Neural cell (in vitro differentiated cells): ENCODE data around the gene CHURC1. TPM values are rescaled to one million over a fixed set of nuclear protein-coding genes. Genes with fewer than 3 reads are reported as not detected.

ENCODE experiments used
- H2AFZ ChIP-seq: fragments of 200-600, 300-800 bp; sonication (generic), shearing (Covaris generic); 2 replicates; pipeline ENCODE4 v1.6.0; 2014; ENCODE audit warnings: low read depth, mild to moderate bottlenecking, antibody characterized with exemption, low read length, moderate library complexity
- H3F3A ChIP-seq: fragments of 200-600 bp; shearing (Covaris generic); 2 replicates; pipeline ENCODE4 v1.6.1; 2016; ENCODE audit warnings: mild to moderate bottlenecking, moderate library complexity, mixed read lengths, antibody characterized with exemption, low read length; ENCODE audit not compliant: insufficient read depth, poor library complexity, severe bottlenecking
- H3K27ac ChIP-seq: fragments of 200-600, 300-800 bp; sonication (generic), shearing (Covaris generic); 2 replicates; pipeline ENCODE4 v1.5.1; 2014; ENCODE audit warnings: mild to moderate bottlenecking, low read length, moderate library complexity
- H3K27me3 ChIP-seq: fragments of 300-800, 200-600 bp; sonication (generic), shearing (Covaris generic); 2 replicates; pipeline ENCODE4 v1.6.0; 2014; ENCODE audit warnings: mild to moderate bottlenecking, low read depth, low read length, moderate library complexity; ENCODE audit not compliant: insufficient read depth
- H3K36me3 ChIP-seq: fragments of 300-800, 200-600 bp; sonication (generic), shearing (Covaris generic); 2 replicates; pipeline ENCODE4 v1.5.1; 2014; ENCODE audit warnings: mild to moderate bottlenecking, antibody characterized with exemption, low read length, moderate library complexity; ENCODE audit not compliant: insufficient read depth
- H3K4me2 ChIP-seq: fragments of 300-800, 200-600 bp; sonication (generic), shearing (Covaris generic); 2 replicates; pipeline ENCODE4 v1.6.0; 2014; ENCODE audit warnings: mild to moderate bottlenecking, low read length
- H3K4me3 ChIP-seq: fragments of 300-800, 200-600 bp; sonication (generic), shearing (Covaris generic); 2 replicates; pipeline ENCODE4 v1.5.1; 2014; ENCODE audit warnings: mild to moderate bottlenecking, low read length, moderate library complexity
- H3K79me2 ChIP-seq: fragments of 200-600 bp; shearing (Covaris generic); replicated peaks from 2 replicates; pipeline ENCODE4 v1.6.0; 2014; ENCODE audit warnings: mild to moderate bottlenecking, low read length, moderate library complexity; ENCODE audit not compliant: insufficient read depth
- H3K9ac ChIP-seq: fragments of 300-800, 200-600 bp; sonication (generic), shearing (Covaris generic); 2 replicates; pipeline ENCODE4 v1.6.1; 2016; ENCODE audit warnings: mild to moderate bottlenecking, low read length, mixed read lengths
- H3K9me2 ChIP-seq: fragments of 200-600 bp; shearing (Covaris generic); 2 replicates; pipeline ENCODE4 v1.6.1; 2016; ENCODE audit warnings: mild to moderate bottlenecking, low read length, mixed read lengths; ENCODE audit not compliant: insufficient read depth
- H3K9me3 ChIP-seq: fragments of 200-600, 300-800 bp; sonication (generic), shearing (Covaris generic); 2 replicates; pipeline ENCODE4 v1.6.1; 2016; ENCODE audit warnings: mild to moderate bottlenecking, mixed run types, low read length, moderate library complexity, mixed read lengths
- H4K20me1 ChIP-seq: fragments of 200-600 bp; shearing (Covaris generic); 2 replicates; pipeline ENCODE4 v1.6.1; 2016; ENCODE audit warnings: mild to moderate bottlenecking, mixed run types; ENCODE audit not compliant: insufficient read depth
- EP300 ChIP-seq: fragments of 450-650 bp; conservative IDR thresholded peaks from 2 replicates; pipeline ENCODE4 v1.6.1; 2014; ENCODE audit warnings: antibody characterized with exemption, mild to moderate bottlenecking, moderate library complexity; ENCODE audit not compliant: poor library complexity, severe bottlenecking
- EZH2 ChIP-seq: fragments of 200-600, 300-800 bp; shearing (Covaris generic), sonication (generic); IDR thresholded peaks from 2 replicates; pipeline ENCODE4 v1.6.1; 2014; ENCODE audit warnings: antibody characterized with exemption, low read length, borderline replicate concordance, mild to moderate bottlenecking; ENCODE audit not compliant: insufficient read depth, poor library complexity, severe bottlenecking
- MXI1 ChIP-seq: fragments of 450-650 bp; conservative IDR thresholded peaks from 2 replicates; pipeline ENCODE4 v1.6.1; 2014; ENCODE audit warnings: antibody characterized with exemption, mild to moderate bottlenecking; ENCODE audit not compliant: poor library complexity, severe bottlenecking
- POLR2AphosphoS5 ChIP-seq: IDR thresholded peaks from 2 replicates; pipeline ENCODE4 v1.6.1; 2012
- RAD21 ChIP-seq: fragments of 450-650 bp; conservative IDR thresholded peaks from 2 replicates; pipeline ENCODE4 v1.6.1; 2014; ENCODE audit warnings: antibody characterized with exemption, mild to moderate bottlenecking, moderate library complexity
- SMC3 ChIP-seq: fragments of 450-650 bp; conservative IDR thresholded peaks from 2 replicates; pipeline ENCODE4 v1.6.1; 2014; ENCODE audit warnings: antibody characterized with exemption, mild to moderate bottlenecking, moderate library complexity; ENCODE audit not compliant: poor library complexity
- TAF1 ChIP-seq: IDR thresholded peaks from 2 replicates; pipeline ENCODE4 v1.6.1; 2012; ENCODE audit warnings: low read depth
- polyA plus RNA-seq: library from polyadenylated mRNA; depleted of rRNA; stranded (reverse); fragments of >200 nt; gene quantifications from 2 replicates; pipeline ENCODE4 v1.2.3, GENCODE V29; 2014
- TF ChIP-seq, protein P1 (sequence below): fragments of 450-650 bp; IDR thresholded peaks from 2 replicates; pipeline ENCODE4 v1.5.1; 2014; ENCODE audit warnings: antibody characterized with exemption, mild to moderate bottlenecking, moderate library complexity; ENCODE audit not compliant: poor library complexity, severe bottlenecking
- TF ChIP-seq, protein P2 (sequence below): IDR thresholded peaks from 2 replicates; pipeline ENCODE4 v1.6.1; 2012; ENCODE audit warnings: borderline replicate concordance

The CHURC1 gene
- polyA plus RNA-seq, 1 donor from 2014 or later = 69.5 TPM

DNA sequence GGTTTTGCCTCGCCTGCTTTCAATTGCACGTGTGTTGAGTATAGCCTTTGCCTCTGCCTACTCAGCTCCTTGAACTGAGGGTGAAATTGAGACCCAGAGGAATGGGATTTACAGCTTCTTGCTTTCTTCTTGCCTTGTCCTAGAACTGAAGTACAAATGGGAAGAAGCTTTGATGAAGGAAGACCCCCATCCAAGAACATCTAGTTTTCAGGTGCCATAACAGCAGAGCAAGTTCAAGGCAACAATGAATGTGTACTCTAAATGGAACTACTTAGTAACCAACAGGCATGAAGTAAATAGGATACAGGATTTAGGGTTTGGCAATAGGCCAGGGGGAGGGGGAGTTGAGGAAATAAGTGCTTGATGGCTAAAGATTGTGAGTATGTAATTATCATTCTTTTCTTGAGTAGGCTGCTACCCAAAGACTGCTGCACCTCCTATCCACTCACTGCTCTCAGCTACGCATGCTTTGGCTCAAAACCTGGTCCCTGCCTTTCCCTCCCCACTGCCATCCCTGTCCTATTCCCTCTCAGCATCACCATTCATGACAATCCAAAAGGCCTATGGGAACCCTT is 26.2 kb downstream of the CHURC1 start:
- Histone ChIP-seq H4K20me1 (no peaks in the 10 kb centered on the region), H3K9me3 (no peaks in the 10 kb centered on the region), H3K4me2 (no peak overlapping the region), H3K79me2 (no peaks in the 10 kb centered on the region), H3K27ac (no peak overlapping the region), H3K36me3 (no peaks in the 10 kb centered on the region), H3K4me3 (no peak overlapping the region), H3K9me2 (no peaks in the 10 kb centered on the region), H3F3A (no peaks in the 10 kb centered on the region), H2AFZ (no peak overlapping the region), H3K9ac (no peak overlapping the region), H3K27me3 (no peaks in the 10 kb centered on the region)
- TF ChIP-seq EZH2 = no peak
- no peak for TF ChIP-seq POLR2AphosphoS5
- TF ChIP-seq EP300 = no peak
- TF ChIP-seq RAD21 = no peak
- TF ChIP-seq, protein P1, sequence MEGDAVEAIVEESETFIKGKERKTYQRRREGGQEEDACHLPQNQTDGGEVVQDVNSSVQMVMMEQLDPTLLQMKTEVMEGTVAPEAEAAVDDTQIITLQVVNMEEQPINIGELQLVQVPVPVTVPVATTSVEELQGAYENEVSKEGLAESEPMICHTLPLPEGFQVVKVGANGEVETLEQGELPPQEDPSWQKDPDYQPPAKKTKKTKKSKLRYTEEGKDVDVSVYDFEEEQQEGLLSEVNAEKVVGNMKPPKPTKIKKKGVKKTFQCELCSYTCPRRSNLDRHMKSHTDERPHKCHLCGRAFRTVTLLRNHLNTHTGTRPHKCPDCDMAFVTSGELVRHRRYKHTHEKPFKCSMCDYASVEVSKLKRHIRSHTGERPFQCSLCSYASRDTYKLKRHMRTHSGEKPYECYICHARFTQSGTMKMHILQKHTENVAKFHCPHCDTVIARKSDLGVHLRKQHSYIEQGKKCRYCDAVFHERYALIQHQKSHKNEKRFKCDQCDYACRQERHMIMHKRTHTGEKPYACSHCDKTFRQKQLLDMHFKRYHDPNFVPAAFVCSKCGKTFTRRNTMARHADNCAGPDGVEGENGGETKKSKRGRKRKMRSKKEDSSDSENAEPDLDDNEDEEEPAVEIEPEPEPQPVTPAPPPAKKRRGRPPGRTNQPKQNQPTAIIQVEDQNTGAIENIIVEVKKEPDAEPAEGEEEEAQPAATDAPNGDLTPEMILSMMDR = no peak
- no peak for TF ChIP-seq MXI1
- no peak for TF ChIP-seq TAF1
- TF ChIP-seq, protein P2, sequence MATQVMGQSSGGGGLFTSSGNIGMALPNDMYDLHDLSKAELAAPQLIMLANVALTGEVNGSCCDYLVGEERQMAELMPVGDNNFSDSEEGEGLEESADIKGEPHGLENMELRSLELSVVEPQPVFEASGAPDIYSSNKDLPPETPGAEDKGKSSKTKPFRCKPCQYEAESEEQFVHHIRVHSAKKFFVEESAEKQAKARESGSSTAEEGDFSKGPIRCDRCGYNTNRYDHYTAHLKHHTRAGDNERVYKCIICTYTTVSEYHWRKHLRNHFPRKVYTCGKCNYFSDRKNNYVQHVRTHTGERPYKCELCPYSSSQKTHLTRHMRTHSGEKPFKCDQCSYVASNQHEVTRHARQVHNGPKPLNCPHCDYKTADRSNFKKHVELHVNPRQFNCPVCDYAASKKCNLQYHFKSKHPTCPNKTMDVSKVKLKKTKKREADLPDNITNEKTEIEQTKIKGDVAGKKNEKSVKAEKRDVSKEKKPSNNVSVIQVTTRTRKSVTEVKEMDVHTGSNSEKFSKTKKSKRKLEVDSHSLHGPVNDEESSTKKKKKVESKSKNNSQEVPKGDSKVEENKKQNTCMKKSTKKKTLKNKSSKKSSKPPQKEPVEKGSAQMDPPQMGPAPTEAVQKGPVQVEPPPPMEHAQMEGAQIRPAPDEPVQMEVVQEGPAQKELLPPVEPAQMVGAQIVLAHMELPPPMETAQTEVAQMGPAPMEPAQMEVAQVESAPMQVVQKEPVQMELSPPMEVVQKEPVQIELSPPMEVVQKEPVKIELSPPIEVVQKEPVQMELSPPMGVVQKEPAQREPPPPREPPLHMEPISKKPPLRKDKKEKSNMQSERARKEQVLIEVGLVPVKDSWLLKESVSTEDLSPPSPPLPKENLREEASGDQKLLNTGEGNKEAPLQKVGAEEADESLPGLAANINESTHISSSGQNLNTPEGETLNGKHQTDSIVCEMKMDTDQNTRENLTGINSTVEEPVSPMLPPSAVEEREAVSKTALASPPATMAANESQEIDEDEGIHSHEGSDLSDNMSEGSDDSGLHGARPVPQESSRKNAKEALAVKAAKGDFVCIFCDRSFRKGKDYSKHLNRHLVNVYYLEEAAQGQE = no peak
- no peak for TF ChIP-seq SMC3

DNA sequence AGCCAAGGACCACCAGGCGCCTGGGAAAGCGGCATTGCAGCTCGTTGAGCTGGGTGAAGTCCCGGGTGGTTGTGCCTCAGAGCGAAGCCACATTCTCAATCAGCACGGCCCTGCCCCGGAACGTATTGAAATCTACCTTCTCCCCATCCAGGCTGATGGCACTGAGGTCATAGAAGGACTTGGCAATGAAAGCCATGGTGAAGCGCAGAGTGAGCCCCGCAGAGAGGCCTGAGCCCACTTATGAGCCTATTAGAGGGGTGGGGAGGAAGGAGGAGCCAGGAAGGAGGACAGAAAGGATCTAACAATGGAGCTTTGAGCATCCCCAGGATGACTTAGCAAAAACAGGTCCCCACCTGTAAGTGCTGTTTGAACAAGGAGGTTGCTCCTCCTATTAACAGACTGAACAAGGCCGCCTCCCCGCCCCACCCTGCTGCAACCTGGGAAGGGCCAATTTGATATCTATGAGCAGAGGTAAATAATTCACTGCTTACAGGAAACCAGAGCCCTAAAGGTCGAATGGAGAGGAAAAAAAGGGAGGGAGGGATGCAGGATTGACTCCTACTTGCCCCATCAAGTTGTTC is 28.4 kb downstream of the CHURC1 start, which contains the start of gene GPX2:
TSS of gene GPX2 (minus strand) at position 215 of the 581 bp plus-strand sequence. CDS start at position 196, 19 bp downstream.
- TF ChIP-seq TAF1 (no peak), MXI1 (no peak)
- TF ChIP-seq, protein P2 = no peak
- TF ChIP-seq, protein P1 = no peak
- no peaks in the 10 kb centered on the region for H3F3A ChIP-seq
- no peak within 1 kb of the TSS for H3K4me2 ChIP-seq
- no peaks in the 10 kb centered on the region for H3K36me3 ChIP-seq
- H3K27me3 ChIP-seq = no peaks in the 10 kb centered on the region
- no peak within 1 kb of the TSS for H2AFZ ChIP-seq
- H3K9me2 ChIP-seq = no peaks in the 10 kb centered on the region
- no peaks in the 10 kb centered on the region for H3K79me2 ChIP-seq
- no peaks in the 10 kb centered on the region for H3K9me3 ChIP-seq
- H3K9ac ChIP-seq = no peak within 1 kb of the TSS
- no peak within 1 kb of the TSS for H3K27ac ChIP-seq
- no peak within 1 kb of the TSS for H3K4me3 ChIP-seq
- H4K20me1 ChIP-seq = no peaks in the 10 kb centered on the region
